ENCODE data around the gene GLCE.

The GLCE gene

DNA sequence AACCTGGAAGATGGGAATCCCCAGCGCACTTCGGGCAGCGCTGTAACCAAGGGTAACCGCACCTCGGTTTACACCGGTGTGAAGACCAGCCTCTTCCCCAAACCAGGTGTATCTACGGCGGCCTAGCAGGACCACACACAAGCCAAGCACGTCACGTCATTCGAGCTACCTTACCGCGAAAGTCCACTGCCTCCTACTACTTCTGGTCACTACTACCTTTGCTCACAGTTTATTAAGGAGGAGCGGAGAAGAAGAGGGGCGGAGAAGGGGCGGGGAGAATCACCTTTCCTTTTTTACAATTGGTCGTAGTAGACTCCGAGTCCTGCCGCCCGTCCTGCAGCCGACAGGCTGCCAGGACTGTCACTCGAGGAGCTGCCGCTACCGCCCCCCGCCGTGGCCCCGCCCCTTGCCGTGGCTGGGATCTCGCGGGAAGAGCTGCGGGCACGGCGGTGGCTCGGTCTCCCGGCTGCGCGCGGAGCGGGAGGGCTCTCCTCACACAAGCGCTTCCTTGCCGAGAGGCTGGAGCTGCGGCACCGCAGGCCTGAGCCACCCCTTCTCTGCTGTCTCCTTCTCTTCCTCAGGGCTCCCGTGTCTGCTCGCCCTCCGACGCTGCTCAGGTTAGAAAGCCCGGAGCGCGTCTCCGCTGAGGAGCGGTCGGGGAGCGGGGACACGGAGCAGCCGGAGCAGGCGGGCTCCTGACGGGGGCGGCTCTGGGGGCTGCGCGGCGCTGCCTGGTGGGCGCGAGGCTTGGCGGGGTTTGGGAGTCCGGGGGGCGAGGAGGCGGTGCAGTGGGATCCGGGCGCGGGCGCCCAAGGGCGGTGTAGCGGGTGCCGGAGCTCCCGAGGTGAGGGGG lies at the start of gene GLCE:
Gene GLCE (plus strand): TSS at position 495 of the 853 bp plus-strand sequence. CDS start 95,172 bp downstream, outside the sequence.
- DNase-seq, result peak; percentile 97 to 98

DNA sequence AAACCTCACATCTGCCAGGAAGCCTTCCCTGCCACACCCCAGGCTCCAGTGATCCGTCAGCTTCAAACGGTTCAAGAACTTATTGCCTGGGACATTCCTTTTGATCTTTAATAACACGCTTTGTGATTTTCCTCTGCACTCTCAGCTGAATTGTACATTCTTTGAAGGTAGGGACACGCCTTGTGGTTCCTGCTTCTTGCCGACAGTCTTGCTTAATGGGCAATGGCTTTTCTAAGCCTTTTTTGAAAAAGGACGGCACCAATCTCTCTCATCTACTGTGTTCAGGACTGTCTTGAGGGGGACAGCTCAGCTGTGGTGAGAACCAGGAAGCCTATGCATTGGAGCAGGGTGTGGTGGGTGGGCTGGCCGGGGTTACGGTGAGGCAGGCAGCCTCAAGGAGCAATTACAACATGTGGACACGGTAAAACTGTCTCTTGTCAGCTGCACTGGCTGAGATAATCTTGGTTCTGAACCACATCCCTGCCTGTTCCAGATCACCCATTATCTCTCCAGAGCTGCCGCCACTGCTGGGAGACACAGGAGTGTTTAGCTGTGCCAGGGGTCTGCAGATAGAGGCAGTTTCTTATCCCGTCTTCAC lies 46.0 kb upstream of the GLCE start:
- no peak for DNase-seq

- no peak for DNase-seq
These were observed 45.4 kb upstream of the GLCE start for GRCh38 chr15:69115031-69115430.

DNA sequence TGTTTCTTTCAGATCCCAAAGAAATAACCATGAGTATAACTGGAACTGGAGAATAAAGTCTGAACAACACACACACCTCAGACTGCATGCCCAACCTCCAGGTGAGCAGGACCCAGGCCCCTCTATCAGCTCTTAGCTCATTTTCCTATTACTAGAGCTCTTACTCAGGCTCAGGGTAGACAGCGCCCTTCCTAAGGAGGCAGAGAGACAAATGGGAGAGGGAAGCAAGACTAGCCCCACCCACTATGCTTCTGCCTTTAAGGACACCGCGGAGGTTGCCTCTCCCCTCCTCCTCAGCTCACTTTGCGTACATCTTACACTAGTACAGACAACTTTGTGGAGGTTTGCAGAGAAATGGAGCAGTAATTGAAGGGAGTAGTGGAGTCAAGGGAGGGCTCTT lies 44.0 kb upstream of the GLCE start:
- DNase-seq, result no peak

- DNase-seq, result peak in 1 of 2 experiments; percentile 40
These were observed 43.0 kb upstream of the GLCE start for GRCh38 chr15:69117431-69117871.

GRCh38 chr15:69118089-69118488 lies 42.3 kb upstream of the GLCE start:
- DNase-seq, result no peak

DNA sequence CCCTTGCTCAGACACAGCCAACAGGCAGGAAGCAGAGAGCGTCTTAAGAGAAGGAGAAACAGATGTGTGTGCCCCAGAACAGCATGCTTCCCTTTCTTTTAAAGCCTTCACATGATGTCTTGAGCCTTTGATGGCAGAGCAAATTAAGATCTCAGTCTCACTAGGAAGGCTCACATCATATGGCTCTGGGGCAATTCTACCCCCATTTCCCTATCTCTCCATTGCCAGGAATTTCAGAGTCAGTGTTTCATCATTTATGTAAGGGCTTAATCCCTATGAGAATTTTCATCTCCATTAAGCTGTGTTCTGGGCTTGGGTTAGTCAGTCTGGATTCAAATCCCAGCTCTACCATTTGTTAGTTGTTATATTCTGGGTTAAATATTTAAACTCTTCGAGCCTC lies 41.4 kb upstream of the GLCE start:
- peak in 1 of 2 experiments; percentile 49 for DNase-seq

- no peak for DNase-seq
These were observed 40.6 kb upstream of the GLCE start for GRCh38 chr15:69119683-69120395.

GRCh38 chr15:69120732-69121131 lies 39.7 kb upstream of the GLCE start:
- DNase-seq, result no peak

DNA sequence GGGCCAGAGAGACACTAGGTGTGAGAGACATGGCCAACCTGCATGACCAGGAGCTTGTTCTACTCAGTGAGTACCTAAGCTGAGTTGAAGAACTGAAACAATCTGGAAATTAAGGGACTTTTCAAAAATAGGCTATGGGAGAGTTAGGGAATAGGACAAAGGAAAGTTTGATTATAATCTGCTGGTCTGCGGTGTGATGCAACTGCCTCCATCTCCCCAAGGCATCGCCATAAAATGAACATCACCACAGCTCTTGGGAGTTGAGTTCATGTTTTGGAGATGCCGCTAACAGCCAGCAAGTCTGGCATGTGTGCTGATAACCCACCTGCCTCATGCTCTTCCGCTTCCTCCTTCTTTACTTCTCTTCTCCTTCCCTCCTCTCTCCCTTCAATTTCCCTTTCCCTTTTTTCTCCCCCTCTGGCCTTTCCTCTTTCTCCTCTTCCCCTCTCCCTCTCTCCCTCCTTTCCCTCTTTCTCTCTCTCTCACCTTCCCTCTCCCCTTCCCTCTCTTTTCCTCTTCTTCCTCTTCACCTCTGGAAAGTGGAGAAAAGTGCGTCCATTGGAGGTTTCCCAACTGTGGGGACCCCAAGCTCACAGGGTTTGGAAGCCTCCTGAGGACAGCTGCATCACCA lies 39.1 kb upstream of the GLCE start:
- no peak for DNase-seq

DNA sequence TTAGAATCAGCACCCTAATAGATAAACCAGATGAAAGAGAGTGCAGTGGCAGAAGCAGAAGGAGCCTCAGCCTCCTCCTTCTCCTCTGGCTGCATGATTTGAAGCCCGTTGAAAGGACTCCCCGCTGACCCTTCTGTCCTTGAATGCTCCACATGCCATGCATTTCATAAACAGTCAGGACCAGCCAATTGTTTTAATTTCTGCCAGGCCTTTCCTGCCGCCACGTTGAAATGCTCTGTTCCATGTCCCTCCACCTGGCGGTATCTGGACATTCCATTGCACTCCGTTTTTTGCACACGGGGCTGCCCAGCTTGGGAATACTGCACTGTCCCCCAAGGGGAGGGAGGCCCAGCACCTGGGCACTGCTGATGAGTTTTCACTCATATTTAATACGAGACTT lies 35.2 kb upstream of the GLCE start:
- DNase-seq, result no peak

- DNase-seq, result no peak
These were observed 34.4 kb upstream of the GLCE start for GRCh38 chr15:69126054-69126469.

DNA sequence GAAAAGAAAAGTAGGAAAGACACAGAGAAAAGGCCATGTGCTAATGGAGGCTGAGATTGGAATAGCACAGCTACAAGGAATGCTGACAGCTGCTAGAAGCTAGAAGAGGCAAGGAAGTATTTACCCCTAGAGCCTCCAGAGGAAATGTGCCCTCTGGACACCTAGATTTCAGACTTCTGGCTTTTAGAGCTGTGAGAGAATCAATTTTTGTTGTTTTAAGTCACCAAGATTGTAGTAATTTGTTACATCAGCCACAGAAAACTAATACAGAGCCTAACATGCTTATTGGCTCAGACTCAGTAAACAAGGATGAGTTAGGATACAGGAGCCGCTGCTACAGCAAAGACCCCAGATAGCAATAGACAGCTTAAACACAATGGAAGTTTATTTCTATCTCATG lies 33.1 kb upstream of the GLCE start:
- no peak for DNase-seq

GRCh38 chr15:69128667-69129311 lies 31.6 kb upstream of the GLCE start:
- DNase-seq, result no peak

- no peak for DNase-seq
These were observed 28.8 kb upstream of the GLCE start for GRCh38 chr15:69131362-69132220.

DNA sequence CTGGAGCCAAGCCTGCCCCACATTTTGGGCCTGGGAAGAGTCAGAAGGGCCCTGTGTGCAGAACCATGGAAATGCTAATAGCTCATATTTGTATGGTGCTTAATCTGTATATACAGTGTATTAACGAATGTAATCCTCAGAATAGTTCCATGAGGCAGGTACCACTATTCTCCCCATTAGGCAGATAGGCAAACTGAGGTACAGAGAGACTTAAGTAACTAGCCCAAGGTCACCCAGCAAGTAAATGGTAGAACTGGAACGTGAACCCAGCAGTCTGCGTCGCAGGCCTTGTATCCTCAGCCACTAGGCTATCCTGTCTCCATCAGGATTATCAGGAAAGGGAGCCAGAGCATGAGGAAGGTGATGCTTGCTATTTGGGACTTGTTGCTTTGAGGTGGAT lies 28.0 kb upstream of the GLCE start:
- no peak for DNase-seq

DNA sequence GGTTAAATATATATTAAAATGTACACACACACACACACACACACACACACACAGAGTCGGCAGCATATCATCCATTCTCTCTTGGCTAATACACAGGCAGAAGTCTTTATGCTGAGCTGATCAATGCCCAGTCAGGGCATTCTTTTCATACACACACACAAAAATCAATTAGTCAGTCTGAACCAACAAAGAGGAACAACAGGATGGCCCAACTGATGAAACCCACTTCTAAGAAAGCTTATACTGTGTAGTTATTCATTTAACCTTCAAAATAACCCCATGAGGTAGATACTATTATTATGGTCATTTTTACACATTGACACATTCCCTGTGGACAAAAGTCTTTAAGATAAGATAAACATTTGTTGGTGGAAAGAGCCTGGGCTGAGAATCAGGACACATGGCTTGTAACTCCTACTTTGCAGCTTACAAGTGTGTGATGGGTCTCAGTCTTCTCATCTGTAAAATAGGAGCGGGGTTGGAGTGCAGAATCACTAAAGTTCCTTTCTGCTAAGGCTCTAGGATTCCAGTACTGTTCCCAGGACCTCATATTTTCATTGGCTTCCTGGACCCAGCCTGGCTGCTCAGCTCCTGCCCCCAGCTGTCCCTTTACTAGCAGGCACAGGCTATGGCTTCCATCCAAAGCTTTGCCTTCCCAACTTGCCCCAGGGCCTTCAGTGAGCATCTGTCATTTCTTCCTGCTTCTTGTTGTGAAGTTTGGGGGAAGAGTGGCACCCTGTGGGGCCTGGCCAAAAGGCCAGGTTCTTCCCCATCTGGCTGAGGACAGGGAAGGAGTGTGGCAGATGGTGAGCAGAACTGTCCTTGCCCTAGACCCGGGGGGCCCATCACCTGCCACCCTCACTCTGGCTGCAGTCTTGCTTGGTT lies 27.2 kb upstream of the GLCE start:
- peak; percentile 98 to 100 for DNase-seq

DNA sequence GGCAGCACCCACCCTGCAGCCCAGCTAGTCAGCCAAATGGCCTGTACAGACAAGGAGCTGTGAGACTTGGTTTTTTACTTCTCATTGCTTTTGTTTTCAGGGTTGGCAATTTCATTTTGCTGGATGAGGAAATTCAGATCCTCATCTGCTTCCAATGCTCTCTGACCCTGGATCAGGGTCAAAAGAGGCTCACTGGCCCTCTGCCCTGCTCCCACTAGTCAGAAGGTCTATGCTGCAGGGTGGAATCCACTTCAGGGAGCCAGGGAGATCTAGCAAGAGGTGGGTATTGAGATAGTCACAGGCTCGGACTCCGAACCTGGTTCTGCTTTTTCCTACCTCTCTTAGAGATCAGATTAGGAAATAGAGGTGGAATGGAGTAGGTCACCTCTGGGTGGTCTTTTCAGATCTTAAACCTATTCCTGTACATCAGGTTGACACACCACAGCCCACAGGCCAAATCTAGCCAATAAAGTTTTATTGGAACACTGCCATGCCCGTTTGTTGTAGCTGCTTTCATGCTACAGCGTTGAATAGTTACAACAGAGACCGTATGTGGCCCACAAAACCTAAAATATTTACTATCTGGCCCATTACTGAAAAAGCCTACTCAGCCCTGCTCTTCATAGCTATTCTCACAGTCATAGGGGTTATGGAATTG lies 26.4 kb upstream of the GLCE start:
- peak; percentile 50 to 54 for DNase-seq

- DNase-seq, result peak; percentile 84 to 94
These were observed 25.6 kb upstream of the GLCE start for GRCh38 chr15:69134791-69135190.

GRCh38 chr15:69135499-69135898 lies 24.9 kb upstream of the GLCE start:
- DNase-seq, result no peak

Measured in NCI-H524 (cell line).